Astrocyte of the spinal cord (primary cell): ENCODE measurements around the gene TSPEAR.

Experiments
- DNase-seq: peaks from one replicate; pipeline ENCODE4 v3.0.0; 2011; ENCODE audit warnings: low read depth, low spot score
- H3K4me3 ChIP-seq: 2 replicates; pipeline ENCODE4 v1.5.1; 2011; ENCODE audit warnings: low read depth, mild to moderate bottlenecking, low read length, moderate library complexity
- in situ Hi-C: cut with HindIII; loops from 2 replicates; pipeline ENCODE4 v1.10.0; 2017; ENCODE audit warnings: low sequenced_read_pairs
- TF ChIP-seq, protein P1 (sequence below): IDR thresholded peaks from 2 replicates; pipeline ENCODE4 v1.5.1; 2012; ENCODE audit warnings: low read depth, mild to moderate bottlenecking, low read length, inconsistent platforms

Gene TSPEAR

DNA sequence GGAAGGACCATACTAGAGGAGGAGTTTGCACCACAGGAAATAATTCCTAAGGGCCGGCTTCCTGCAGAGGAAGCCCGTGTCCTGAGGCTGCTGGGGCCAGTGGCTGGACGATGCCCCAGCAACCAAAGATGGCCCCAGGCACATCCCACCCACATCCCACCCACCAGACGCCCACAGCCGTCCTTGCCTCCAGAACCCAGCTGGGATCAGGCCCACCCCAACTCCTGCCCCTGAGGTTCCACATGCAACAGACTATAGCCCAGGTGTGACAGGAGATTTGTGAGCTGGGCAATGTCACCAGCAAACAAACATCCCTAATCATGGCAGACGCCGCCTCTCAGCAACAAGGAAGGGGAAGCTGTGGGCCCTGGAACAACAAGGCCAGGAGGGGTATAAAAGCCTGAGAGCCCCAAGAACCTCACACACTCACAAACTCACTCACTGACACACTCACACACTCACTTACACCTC, 84.7 kb downstream of the TSPEAR start, which contains the start of gene KRTAP10-9:
TSS of gene KRTAP10-9 (plus strand) at position 421 of the 471 bp plus-strand sequence. CDS start 79 bp downstream, outside the sequence.
- DNase-seq = no peak
- in situ Hi-C loops = no loop called here
- TF ChIP-seq, protein P1, sequence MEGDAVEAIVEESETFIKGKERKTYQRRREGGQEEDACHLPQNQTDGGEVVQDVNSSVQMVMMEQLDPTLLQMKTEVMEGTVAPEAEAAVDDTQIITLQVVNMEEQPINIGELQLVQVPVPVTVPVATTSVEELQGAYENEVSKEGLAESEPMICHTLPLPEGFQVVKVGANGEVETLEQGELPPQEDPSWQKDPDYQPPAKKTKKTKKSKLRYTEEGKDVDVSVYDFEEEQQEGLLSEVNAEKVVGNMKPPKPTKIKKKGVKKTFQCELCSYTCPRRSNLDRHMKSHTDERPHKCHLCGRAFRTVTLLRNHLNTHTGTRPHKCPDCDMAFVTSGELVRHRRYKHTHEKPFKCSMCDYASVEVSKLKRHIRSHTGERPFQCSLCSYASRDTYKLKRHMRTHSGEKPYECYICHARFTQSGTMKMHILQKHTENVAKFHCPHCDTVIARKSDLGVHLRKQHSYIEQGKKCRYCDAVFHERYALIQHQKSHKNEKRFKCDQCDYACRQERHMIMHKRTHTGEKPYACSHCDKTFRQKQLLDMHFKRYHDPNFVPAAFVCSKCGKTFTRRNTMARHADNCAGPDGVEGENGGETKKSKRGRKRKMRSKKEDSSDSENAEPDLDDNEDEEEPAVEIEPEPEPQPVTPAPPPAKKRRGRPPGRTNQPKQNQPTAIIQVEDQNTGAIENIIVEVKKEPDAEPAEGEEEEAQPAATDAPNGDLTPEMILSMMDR = no peak
- H3K4me3 ChIP-seq = no peak within 1 kb of the TSS

DNA sequence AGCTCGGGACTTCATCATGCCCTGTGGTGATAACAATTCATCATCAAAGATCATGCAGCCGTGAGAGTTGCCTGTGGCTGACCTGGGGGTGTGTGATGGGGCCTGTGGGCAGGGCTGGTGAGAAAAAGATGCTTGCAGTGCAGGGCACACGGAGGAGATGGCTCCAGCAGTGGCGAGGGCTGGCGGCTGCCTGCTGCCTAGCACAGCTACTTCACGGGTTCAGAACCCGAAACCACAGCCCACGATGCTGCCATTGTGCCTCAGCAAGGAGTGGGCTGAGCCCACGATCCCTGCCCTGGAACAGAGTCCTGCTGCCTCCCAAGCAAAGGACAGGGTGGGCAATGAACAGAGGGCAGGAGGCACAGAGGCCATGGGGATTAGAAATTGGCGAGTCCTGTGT, 85.1 kb downstream of the TSPEAR start:
- TF ChIP-seq, protein P1 = no peak
- no peak for DNase-seq
- in situ Hi-C loops = no loop called here
- no peak overlapping the region for H3K4me3 ChIP-seq

DNA sequence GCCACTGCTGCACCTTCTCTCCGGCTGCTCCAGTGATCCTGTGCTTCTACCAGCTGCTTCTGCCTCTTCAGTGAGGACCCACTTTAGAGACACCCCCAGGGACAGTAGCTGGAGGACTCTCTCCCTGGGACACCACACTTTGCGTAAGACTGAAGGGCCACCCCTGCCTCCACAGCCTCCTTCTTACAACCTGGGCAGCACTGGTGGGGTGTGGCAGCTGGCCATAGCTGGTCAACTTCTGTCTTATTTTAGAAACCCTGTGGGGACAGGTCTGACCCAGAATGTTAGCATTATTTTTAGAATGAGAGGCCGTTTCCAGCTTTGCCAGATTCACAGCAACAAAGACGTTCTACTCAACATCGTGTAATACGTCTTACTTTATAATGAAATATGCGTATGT, 85.6 kb downstream of the TSPEAR start:
- no peak for DNase-seq
- in situ Hi-C loops = no loop called here
- TF ChIP-seq, protein P1 = no peak
- no peak overlapping the region for H3K4me3 ChIP-seq

DNA sequence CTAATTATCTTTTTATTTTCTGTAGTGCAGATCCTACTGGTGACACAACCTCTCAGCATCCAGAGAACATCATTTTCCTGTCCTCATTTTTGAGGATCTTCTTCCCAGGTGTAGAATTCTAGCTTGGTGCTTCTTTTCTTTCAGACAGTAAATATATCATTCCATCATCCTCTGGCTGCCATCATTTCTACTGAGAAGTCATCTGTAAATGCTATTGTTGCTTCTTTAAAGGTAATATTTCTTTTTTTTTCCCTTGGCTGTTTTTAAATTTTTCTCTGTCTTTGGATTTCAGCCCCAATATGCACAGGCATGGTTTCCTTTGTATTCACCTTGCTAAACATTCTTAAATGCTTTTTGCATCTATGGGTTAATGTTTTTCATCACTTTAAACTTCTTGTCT, 87.8 kb downstream of the TSPEAR start:
- in situ Hi-C loops = no loop called here
- no peak overlapping the region for H3K4me3 ChIP-seq
- no peak for DNase-seq
- TF ChIP-seq, protein P1 = no peak

DNA sequence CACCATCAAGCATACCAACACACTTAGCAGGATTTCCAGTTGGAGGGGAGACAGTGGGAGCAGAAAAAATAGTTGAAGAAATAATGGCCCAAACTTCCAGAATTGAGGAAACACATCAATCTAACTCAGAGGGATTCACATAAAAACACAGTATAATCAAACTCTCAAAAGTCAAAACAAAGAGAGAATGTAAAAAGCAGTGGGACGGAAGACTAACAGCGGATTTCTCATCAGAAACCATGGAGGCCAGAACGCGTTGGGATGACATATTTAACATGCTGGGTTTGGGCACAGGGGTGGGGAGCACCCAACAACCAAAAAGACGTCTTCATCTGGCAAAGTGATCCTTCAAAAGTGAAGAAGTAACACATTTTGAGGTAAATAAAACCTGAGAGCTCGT, 91.5 kb downstream of the TSPEAR start:
- no peak for DNase-seq
- no peak overlapping the region for H3K4me3 ChIP-seq
- TF ChIP-seq, protein P1 = no peak
- in situ Hi-C loops = no loop called here

DNA sequence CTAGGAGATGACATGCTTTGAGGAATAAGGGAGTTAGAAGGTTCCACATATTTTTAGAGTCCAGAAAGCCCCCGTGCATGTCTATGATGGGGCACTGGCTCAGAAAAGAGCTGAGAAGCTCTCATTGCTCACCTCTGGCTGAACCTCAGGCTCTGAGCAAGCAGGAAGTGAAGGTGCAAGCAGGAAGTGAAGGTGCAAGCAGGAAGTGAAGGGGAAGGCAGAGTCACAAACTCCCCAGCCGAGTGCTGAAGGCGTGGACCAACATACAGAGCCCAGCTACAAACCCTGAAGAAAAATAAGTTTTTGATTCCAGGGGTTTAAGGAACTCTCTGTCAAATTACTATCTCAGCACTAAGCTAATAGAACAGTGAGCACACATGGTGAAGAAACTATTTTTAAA, 92.5 kb downstream of the TSPEAR start:
- H3K4me3 ChIP-seq = no peak overlapping the region
- DNase-seq = no peak
- in situ Hi-C loops = no loop called here
- TF ChIP-seq, protein P1 = no peak

DNA sequence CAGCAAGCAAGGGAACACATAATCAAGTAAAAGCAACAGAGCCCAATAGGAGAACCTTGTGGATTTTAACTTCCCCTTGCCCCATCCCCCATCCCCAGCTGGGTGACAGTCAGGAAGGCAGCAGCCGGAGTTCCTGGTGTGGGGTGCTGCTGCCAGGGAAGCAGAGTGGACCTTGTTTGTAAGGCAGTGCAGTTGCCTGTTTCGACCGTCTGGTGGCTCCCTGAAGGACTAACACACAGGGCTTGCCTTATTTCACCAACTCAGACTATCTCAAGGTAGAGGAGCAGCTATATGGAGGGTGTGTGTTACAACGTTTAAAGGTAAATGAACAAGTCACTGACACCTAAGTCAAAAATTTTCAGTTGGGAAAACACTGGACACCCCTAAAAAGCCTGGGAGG, 92.9 kb downstream of the TSPEAR start:
- no peak overlapping the region for H3K4me3 ChIP-seq
- DNase-seq = no peak
- TF ChIP-seq, protein P1 = peak; percentile 6
- in situ Hi-C loops = no loop called here
